ENCODE data around the gene AMPD2. TPM values are rescaled to one million over a fixed set of nuclear protein-coding genes. Genes with fewer than 3 reads are reported as not detected.

AMPD2 gene
- polyA plus RNA-seq, 2 donors: 15.7 to 16.3 TPM

DNA sequence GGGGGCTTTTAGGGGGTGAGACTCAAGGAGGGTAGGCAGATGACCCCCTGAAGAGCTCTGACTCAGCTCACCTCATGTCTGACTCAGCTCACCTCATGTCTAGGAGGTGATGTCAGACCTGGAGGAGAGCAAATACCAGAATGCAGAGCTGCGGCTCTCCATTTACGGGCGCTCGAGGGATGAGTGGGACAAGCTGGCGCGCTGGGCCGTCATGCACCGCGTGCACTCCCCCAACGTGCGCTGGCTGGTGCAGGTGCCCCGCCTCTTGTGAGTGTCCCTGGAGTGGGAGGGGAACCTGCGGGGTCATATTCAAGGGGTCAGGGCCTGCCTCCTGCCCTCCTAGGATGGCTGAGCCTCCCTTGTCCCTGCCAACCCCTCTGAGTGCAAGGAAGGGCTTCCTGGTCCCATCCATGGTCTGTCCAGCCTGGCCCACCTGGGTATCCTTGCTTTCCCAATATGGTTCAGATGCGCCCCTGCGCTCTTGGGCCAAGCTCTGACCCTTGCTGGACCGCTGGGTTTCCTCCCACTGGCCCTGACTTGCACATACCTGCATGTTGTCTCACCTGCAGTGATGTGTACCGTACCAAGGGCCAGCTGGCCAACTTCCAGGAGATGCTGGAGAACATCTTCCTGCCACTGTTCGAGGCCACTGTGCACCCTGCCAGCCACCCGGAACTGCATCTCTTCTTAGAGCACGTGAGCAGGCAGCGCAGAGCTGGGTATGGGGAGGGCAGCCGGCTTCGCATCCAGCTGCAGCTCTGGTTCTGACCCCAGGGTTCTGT lies 9.1 kb downstream of the AMPD2 start:
- Histone ChIP-seq H3K27ac (ENCODE audit: low read depth in 2 of 2, low read length in 1 of 2) (no peak overlapping the region), H3K9me3 (ENCODE audit: control insufficient read depth in 2 of 2, insufficient read depth in 1 of 2, low read depth in 1 of 2, low read length in 1 of 2) (no peaks in the 10 kb centered on the region), H3K4me3 (ENCODE audit: low read depth in 1 of 2, low read length in 2 of 2) (no peak overlapping the region), H3K36me3 (ENCODE audit: control insufficient read depth in 2 of 2, insufficient read depth in 2 of 2, low read length in 1 of 2) (peaks cover 3 to 48% of the 10 kb centered on the region in 2 donors), H3K27me3 (ENCODE audit: control insufficient read depth in 1 of 2, insufficient read depth in 2 of 2, low read length in 2 of 2) (no peaks in the 10 kb centered on the region), H3K4me1 (ENCODE audit: control insufficient read depth in 2 of 2, insufficient read depth in 2 of 2, low read length in 1 of 2) (peaks cover 9 to 13% of the 10 kb centered on the region in 2 donors)
- 80 to 85% methylated on average over 23 of the region's 23 CpGs for WGBS, 2 donors

DNA sequence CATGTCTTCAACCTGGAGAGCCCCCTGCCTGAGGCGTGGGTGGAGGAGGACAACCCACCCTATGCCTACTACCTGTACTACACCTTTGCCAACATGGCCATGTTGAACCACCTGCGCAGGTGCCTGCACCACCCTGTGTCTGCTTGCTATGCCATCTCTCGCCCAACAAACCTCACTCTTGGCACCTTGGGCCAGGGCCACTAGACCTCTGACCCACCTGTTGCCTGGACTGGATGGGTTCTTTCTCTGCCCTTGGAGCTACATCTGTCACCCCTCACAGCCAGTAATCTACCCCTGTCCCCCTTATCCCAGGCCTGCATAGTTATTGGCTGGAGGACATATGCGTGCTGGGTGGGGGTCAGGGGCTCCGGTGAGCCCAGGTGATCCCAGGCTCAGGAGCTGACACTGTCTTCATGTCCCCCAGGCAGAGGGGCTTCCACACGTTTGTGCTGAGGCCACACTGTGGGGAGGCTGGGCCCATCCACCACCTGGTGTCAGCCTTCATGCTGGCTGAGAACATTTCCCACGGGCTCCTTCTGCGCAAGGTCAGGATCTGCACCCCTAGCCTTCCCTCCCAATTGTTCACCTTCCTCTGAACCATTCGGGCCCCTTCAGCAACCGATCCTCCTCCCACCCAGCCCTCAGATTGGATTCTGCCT lies 9.9 kb downstream of the AMPD2 start:
- peaks cover 2 to 6% of the 10 kb centered on the region in 2 donors for H3K4me1 ChIP-seq (ENCODE audit: control insufficient read depth in 2 of 2, insufficient read depth in 2 of 2, low read length in 1 of 2)
- no peaks in the 10 kb centered on the region for H3K27me3 ChIP-seq (ENCODE audit: control insufficient read depth in 1 of 2, insufficient read depth in 2 of 2, low read length in 2 of 2)
- no peak overlapping the region for H3K27ac ChIP-seq (ENCODE audit: low read depth in 2 of 2, low read length in 1 of 2)
- H3K4me3 ChIP-seq (ENCODE audit: low read depth in 1 of 2, low read length in 2 of 2): no peak overlapping the region
- H3K9me3 ChIP-seq (ENCODE audit: control insufficient read depth in 2 of 2, insufficient read depth in 1 of 2, low read depth in 1 of 2, low read length in 1 of 2): no peaks in the 10 kb centered on the region
- peaks cover 3 to 48% of the 10 kb centered on the region in 2 donors for H3K36me3 ChIP-seq (ENCODE audit: control insufficient read depth in 2 of 2, insufficient read depth in 2 of 2, low read length in 1 of 2)
- 84 to 93% methylated on average over 10 of the region's 10 CpGs for WGBS, 2 donors

DNA sequence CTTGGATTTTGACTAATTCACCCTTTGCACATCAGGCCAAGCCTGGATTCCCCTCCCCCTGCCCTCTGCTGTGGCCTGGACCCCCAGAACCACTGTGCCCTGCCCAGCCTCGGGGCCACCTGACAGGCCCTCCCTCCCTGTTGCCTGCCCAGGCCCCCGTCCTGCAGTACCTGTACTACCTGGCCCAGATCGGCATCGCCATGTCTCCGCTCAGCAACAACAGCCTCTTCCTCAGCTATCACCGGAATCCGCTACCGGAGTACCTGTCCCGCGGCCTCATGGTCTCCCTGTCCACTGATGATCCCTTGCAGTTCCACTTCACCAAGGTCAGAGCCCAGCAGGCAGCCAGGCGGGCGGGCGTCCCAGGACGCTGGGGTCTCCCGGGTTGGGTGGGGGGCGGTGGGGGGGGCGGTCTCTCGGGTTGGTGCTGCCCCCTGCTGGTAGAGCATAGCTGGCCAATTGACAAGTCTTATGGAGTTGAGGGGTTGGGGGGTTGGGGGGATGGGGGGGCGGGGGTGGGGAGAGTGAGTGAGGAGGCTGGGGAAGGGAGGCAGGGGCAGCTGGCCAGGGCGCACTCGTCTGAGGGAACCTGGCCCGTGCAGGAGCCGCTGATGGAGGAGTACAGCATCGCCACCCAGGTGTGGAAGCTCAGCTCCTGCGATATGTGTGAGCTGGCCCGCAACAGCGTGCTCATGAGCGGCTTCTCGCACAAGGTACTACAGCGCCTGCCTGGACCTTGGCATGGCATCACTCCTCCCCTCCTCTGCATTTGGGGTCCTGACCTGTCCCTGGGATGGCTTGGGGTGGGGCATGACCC lies 10.7 kb downstream of the AMPD2 start:
- H3K4me3 ChIP-seq (ENCODE audit: low read depth in 1 of 2, low read length in 2 of 2): no peak overlapping the region
- no peaks in the 10 kb centered on the region for H3K27me3 ChIP-seq (ENCODE audit: control insufficient read depth in 1 of 2, insufficient read depth in 2 of 2, low read length in 2 of 2)
- no peak overlapping the region for H3K27ac ChIP-seq (ENCODE audit: low read depth in 2 of 2, low read length in 1 of 2)
- 82 to 83% methylated on average over 26 to 30 of the region's 30 CpGs for WGBS, 2 donors
- H3K36me3 ChIP-seq (ENCODE audit: control insufficient read depth in 2 of 2, insufficient read depth in 2 of 2, low read length in 1 of 2): peaks cover 3 to 48% of the 10 kb centered on the region in 2 donors
- H3K9me3 ChIP-seq (ENCODE audit: control insufficient read depth in 2 of 2, insufficient read depth in 1 of 2, low read depth in 1 of 2, low read length in 1 of 2): no peaks in the 10 kb centered on the region
- peaks cover 0 to 6% of the 10 kb centered on the region in 2 donors for H3K4me1 ChIP-seq (ENCODE audit: control insufficient read depth in 2 of 2, insufficient read depth in 2 of 2, low read length in 1 of 2)

DNA sequence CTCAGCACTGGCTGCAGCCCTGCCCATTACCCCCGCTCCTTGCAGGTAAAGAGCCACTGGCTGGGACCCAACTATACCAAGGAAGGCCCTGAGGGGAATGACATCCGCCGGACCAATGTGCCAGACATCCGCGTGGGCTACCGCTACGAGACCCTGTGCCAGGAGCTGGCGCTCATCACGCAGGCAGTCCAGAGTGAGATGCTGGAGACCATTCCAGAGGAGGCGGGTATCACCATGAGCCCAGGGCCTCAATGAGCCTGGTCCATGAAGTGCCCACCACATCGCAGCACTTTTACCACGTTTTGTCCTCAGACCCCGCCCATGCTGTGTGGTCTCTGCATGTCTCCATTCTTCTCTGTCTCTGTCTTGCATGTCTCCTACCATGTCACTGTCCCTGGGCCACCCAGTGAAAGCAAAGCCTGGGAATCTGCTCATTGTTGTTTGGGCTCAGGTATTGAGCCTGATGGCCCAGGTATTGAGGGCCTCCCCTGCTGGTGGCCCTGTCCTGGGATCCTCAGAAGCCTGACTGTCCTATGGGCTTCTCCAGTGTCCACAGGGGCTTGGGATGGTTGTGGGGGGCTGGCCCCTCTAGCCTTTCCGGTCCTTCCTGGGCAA lies 11.4 kb downstream of the AMPD2 start:
- H3K27ac ChIP-seq (ENCODE audit: low read depth in 2 of 2, low read length in 1 of 2): no peak overlapping the region
- H3K4me3 ChIP-seq (ENCODE audit: low read depth in 1 of 2, low read length in 2 of 2): no peak overlapping the region
- WGBS, 2 donors: 90 to 91% methylated on average over 14 of the region's 14 CpGs
- peaks cover 3 to 48% of the 10 kb centered on the region in 2 donors for H3K36me3 ChIP-seq (ENCODE audit: control insufficient read depth in 2 of 2, insufficient read depth in 2 of 2, low read length in 1 of 2)
- no peaks in the 10 kb centered on the region for H3K27me3 ChIP-seq (ENCODE audit: control insufficient read depth in 1 of 2, insufficient read depth in 2 of 2, low read length in 2 of 2)
- H3K9me3 ChIP-seq (ENCODE audit: control insufficient read depth in 2 of 2, insufficient read depth in 1 of 2, low read depth in 1 of 2, low read length in 1 of 2): no peaks in the 10 kb centered on the region
- peaks cover 0 to 6% of the 10 kb centered on the region in 2 donors for H3K4me1 ChIP-seq (ENCODE audit: control insufficient read depth in 2 of 2, insufficient read depth in 2 of 2, low read length in 1 of 2)

DNA sequence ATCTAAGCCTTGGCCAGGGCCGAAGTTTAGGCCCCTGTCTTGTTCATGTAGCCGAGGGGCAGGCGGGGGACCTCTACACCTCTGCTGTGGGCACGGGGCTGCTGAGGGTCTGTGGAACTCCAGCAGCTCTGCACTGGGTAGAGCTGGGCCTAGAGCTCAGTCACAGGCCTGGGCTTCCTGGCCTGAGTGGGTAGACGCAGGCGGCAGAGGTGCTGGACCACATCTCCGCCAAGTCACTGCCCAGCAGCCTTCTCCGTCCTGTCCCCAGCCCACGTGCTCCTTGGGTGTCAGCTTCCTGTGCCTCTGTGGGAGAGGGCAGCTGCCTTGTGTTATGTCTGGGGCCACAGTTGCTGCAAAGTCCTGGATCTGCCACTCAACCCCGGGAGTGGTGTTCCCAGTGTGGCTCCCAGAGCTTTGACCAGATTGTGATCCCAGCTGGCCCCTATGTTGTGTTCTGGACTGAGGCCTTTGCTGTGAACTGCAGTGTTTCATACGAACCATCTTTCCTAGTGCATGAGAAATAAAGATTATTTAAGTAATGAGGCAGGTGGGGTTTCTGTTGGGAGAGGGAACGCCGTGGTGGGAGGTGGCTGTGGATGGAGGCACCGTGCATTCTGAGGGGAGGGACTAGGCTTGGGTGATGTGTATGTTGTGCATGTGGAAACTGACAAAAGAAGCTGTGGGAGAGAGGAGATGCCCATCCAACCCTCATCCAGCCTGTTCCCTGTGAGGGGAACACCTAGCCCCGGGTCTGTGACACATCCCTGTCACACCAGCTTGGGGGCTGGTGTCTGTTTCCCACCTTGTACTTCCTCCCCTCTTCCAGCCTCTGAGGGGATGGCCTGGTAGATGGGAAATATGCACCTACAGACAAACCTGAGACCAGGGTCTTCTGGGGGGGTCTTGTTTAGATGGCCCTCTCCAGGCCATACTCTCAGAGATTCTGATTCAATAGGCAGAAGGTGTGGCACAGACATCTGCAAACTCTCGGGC lies 12.2 kb downstream of the AMPD2 start:
- Histone ChIP-seq H3K36me3 (ENCODE audit: control insufficient read depth in 2 of 2, insufficient read depth in 2 of 2, low read length in 1 of 2) (peaks cover 3 to 43% of the 10 kb centered on the region in 2 donors), H3K4me1 (ENCODE audit: control insufficient read depth in 2 of 2, insufficient read depth in 2 of 2, low read length in 1 of 2) (peaks cover 0 to 6% of the 10 kb centered on the region in 2 donors), H3K9me3 (ENCODE audit: control insufficient read depth in 2 of 2, insufficient read depth in 1 of 2, low read depth in 1 of 2, low read length in 1 of 2) (no peaks in the 10 kb centered on the region), H3K27ac (ENCODE audit: low read depth in 2 of 2, low read length in 1 of 2) (no peak overlapping the region), H3K27me3 (ENCODE audit: control insufficient read depth in 1 of 2, insufficient read depth in 2 of 2, low read length in 2 of 2) (no peaks in the 10 kb centered on the region), H3K4me3 (ENCODE audit: low read depth in 1 of 2, low read length in 2 of 2) (no peak overlapping the region)
- 79 to 87% methylated on average over 16 of the region's 16 CpGs for WGBS, 2 donors

DNA sequence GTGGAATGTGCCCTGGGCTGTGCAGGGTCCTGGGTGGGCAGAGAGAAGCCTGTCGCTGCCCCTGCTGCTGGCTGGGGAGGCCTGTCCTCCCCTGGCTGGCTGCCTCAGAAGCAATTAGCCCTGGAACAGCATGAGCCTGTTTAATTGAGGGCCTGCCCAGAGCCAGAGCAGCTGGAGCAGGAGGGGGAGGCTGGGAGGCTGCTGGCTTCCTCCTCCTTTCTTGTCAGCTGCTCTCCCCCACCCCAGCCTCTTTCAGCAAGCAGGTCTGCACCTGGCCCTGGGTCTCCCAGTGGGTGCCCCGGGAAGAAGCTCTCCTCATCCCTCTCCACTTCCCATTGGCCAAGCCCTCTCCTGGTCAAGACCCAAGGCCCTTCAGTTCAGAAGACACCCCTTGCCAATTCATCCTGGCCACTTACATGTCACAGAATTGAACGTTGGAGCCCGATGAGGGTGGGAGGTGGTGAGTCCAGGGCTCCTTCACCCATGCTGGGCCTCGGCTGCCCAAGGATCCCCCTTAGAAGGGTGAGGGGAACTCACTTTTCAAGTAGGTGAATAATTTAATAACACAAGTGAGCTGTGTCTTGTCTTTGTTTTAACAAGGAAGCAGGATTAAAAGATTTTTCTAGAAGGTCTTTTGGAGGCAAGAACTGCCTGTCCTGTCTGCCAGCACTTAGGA lies 13.2 kb downstream of the AMPD2 start:
- Histone ChIP-seq H3K27ac (ENCODE audit: low read depth in 2 of 2, low read length in 1 of 2) (no peak overlapping the region), H3K27me3 (ENCODE audit: control insufficient read depth in 1 of 2, insufficient read depth in 2 of 2, low read length in 2 of 2) (no peaks in the 10 kb centered on the region), H3K36me3 (ENCODE audit: control insufficient read depth in 2 of 2, insufficient read depth in 2 of 2, low read length in 1 of 2) (peaks cover 3 to 34% of the 10 kb centered on the region in 2 donors), H3K4me1 (ENCODE audit: control insufficient read depth in 2 of 2, insufficient read depth in 2 of 2, low read length in 1 of 2) (peaks cover 0 to 6% of the 10 kb centered on the region in 2 donors), H3K9me3 (ENCODE audit: control insufficient read depth in 2 of 2, insufficient read depth in 1 of 2, low read depth in 1 of 2, low read length in 1 of 2) (no peaks in the 10 kb centered on the region), H3K4me3 (ENCODE audit: low read depth in 1 of 2, low read length in 2 of 2) (no peak overlapping the region)
- 41 to 52% methylated on average over 5 of the region's 5 CpGs for WGBS, 2 donors

DNA sequence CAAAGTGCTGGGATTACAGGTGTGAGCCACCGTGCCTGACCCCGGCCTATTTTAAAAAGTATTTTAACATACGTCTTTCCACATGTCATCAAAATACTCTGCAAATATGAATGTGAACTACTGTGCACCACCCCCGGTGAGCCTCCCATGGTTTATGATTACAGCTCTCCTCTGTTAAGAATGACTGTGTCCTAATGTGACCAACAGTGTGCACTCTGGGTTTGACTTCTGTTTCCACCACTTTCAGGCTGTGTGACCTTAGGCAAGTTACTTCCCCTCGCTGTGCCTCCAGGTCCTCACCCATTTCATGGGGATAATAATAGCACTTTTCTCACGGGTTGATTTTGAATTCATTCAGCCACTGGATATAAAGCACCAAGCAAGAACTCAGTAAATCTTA lies 14.7 kb downstream of the AMPD2 start:
- H3K27ac ChIP-seq (ENCODE audit: low read depth in 2 of 2, low read length in 1 of 2): no peak overlapping the region
- H3K9me3 ChIP-seq (ENCODE audit: control insufficient read depth in 2 of 2, insufficient read depth in 1 of 2, low read depth in 1 of 2, low read length in 1 of 2): no peaks in the 10 kb centered on the region
- no peaks in the 10 kb centered on the region for H3K27me3 ChIP-seq (ENCODE audit: control insufficient read depth in 1 of 2, insufficient read depth in 2 of 2, low read length in 2 of 2)
- H3K4me1 ChIP-seq (ENCODE audit: control insufficient read depth in 2 of 2, insufficient read depth in 2 of 2, low read length in 1 of 2): peaks cover 0 to 6% of the 10 kb centered on the region in 2 donors
- peaks cover 0 to 19% of the 10 kb centered on the region in 2 donors for H3K36me3 ChIP-seq (ENCODE audit: control insufficient read depth in 2 of 2, insufficient read depth in 2 of 2, low read length in 1 of 2)
- WGBS, 2 donors: 79 to 81% methylated on average over 6 of the region's 6 CpGs
- no peak overlapping the region for H3K4me3 ChIP-seq (ENCODE audit: low read depth in 1 of 2, low read length in 2 of 2)

Data from esophagus (tissue), 2 donors.